ENCODE measurements around the gene FMNL3. TPM values are rescaled to one million over a fixed set of nuclear protein-coding genes. Genes with fewer than 3 reads are reported as not detected.

FMNL3 gene
- total and polyA plus RNA-seq, 2 of the 13 experiments (the other 11 are each of a cell fraction or from before 2014, with no cell fraction given), result 0.44 to 1.1 TPM

GRCh38 chr12:49689785-49690184 is 17.4 kb downstream of the FMNL3 start (continued):
- TF ChIP-seq ZNF646 (CRISPR knock-in tag; IDR thresholded peaks at IDR 0.05) (no peak), ETS1 (CRISPR knock-in tag; IDR thresholded peaks at IDR 0.05) (no peak), MAFK (conservative IDR thresholded peaks at IDR 0.05 in 1 of 2, IDR thresholded peaks at IDR 0.05 in 1 of 2; ENCODE audit: low read length in 2 of 2) (no peak), ATF7-NPFF (CRISPR knock-in tag; IDR thresholded peaks at IDR 0.05; ENCODE audit: low read depth) (no peak), ZKSCAN1 (IDR thresholded peaks at IDR 0.05; ENCODE audit: low read length) (no peak), GFI1 (CRISPR knock-in tag; IDR thresholded peaks at IDR 0.05; ENCODE audit: borderline replicate concordance) (no peak), ZNF276 (CRISPR knock-in tag; IDR thresholded peaks at IDR 0.05; ENCODE audit: low read depth) (no peak), ZNF792 (CRISPR knock-in tag; IDR thresholded peaks at IDR 0.05) (no peak)
